HTERT RPE-1 (cell line): ENCODE data around the gene MPV17L2.

Experiments used
- in situ Hi-C: fragments of 300-500 bp; cut with MboI; formaldehyde crosslinking; loops from 4 replicates; pipeline ENCODE4 v1.14.3; 2020; ENCODE audit warnings: low sequenced_read_pairs

Gene MPV17L2

DNA sequence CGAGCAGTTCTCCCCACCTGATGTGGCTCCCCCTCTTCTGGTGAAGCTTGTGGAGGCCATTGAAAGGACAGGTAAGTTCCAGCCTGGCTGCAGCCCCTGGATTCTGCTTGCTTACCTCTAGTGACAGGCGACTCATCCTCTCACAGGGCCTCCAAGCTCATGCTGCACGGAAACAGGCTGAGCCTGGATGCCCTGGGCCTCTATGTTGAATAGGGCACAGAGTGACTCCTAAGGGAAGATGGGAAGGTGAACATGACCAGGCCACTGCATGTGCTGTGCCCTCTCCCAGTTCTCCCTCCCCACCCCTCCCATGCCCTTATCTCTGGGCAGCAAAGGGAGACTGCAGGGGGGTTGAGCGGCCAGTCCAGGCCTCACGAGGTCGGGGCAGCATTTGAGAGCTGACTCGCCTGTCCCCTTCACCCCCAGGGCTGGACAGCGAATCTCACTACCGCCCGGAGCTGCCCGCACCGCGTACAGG, 32.5 kb upstream of the MPV17L2 start:
- in situ Hi-C loops = no loop called here

GRCh38 chr19:18160971-18161635, 31.9 kb upstream of the MPV17L2 start:
- in situ Hi-C loops = no loop called here

GRCh38 chr19:18161636-18162002, 31.4 kb upstream of the MPV17L2 start:
- in situ Hi-C loops = no loop called here

GRCh38 chr19:18164072-18164471, 28.9 kb upstream of the MPV17L2 start:
- in situ Hi-C loops = no loop called here

DNA sequence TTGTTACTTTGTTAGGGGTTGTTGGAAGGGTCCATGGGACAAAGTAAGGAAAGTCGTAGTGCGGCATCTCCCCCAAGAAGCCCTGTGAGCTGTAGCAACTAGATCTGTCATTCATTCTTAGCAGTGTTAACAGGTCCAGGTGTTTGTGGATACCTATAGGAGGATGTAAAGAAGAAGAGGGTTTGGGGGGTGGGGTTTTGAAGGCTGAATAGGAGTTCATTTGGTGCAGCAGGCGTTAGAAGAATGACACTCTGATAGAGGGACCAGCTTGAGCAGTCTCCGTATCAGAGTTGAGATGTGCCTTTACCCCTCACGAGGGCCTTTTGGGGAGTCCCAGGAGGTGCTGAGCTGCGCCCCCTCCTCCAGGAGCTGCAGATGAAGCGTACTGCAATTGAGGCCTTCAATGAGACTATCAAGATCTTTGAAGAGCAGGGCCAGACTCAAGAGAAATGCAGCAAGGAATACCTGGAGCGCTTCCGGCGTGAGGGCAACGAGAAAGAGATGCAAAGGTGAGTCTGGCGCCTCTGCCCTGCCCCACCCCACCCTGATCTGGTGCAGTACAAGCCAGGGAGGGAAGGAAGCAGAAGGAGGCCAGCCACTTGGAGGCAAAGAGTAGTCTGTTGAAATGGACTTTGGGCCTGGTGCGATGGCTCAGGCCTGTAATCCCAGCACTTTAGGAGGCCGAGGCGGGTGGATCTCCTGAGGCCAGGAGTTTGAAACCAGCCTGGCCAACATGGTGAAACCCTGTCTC, 27.0 kb upstream of the MPV17L2 start:
- in situ Hi-C loops = no loop called here

- in situ Hi-C loops = no loop called here
Observed at GRCh38 chr19:18167011-18167410, 26.0 kb upstream of the MPV17L2 start.

DNA sequence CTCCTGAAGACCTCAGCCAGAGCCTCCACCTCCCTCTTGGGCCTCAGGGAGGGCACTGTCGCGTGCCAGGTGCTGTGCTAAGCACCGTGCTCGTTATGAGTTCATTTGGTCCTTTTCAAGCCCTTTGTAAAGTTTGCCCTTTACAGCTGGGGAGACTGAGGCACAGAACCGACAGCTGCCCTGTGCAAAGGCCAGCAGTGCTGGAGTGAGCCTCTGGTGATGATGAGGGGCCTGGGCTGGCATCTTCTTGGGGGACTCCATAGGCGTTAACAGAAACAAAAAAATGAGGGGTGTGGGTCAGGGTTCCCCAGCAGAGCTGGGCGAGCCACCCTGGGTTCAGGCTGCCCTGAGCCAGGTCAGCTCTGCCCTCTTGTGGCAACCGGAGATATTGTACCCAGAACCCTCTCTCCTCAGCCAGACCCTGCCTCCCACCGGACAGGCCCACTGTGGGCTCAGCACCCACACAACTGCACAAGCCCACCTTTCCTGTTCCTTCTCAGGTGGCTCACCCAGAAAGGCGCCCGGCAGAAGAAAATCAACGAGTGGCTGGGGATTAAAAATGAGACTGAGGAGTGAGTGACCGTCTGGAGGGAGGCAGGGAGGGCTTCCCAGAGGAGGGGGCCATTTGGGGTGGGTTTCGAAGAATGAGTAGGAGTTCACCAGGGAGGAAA, 24.9 kb upstream of the MPV17L2 start:
- in situ Hi-C loops = no loop called here

- in situ Hi-C loops = no loop called here
Observed at GRCh38 chr19:18168673-18169381, 24.2 kb upstream of the MPV17L2 start.

DNA sequence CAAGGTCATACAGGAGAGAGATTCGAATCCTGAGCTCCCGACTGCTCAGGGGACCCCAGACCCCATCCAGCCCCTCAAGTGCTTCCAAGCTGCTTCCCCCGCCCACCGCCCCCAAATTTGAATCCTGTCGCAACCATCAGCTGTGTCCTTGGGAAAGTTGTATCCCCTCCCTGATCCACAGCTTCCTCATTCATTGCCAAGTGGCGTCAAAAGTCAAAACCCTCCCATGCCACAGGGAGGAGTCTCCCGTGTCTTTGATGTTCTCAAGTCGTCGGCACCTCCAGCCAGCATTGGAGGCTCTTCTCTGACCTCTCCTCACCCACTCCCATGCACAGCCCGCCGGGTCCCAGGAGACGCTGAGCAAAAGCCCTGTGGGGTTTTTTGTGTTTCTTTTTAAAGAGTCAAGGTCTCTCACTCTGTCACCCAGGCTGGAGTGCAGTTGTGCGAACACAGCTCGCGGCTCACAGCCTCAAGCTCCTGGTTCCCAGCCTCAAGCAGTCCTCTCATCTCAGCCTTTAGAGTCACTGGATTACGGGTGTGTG, 22.2 kb upstream of the MPV17L2 start:
- in situ Hi-C loops = no loop called here

DNA sequence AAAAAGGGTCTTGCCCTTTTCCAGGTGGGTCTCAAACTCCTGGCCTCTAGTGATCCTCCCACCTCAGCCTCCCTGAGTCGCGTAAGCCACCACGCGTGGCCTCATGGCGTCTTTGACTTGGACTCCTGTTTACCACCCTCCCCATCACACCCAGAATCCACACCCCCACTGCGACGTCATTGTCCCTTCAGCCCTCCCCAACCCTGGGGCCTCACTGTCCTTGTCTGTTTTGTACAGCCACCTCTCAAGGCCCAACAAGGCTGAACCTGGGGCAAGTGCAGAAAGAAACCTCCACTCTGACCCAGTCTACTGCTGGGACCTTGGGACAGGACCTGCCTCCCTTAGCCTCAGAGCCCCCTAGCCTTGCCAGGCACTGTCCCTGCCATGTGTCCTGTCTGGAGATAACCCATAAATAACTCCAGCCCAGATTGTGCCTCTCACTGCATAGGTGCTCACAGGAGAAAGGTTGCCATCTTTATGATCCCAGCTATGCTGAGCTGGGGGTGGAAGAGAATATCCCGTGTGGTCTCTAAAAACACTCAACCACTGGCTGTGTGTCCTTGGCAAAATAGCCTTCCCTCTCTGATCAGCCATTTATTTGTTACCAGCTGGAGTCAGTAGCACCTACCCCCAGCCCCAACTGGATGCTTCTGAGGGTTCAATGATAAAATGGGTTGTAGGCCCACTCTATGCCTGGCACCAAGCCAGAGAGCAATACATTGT, 21.3 kb upstream of the MPV17L2 start:
- in situ Hi-C loops = no loop called here

DNA sequence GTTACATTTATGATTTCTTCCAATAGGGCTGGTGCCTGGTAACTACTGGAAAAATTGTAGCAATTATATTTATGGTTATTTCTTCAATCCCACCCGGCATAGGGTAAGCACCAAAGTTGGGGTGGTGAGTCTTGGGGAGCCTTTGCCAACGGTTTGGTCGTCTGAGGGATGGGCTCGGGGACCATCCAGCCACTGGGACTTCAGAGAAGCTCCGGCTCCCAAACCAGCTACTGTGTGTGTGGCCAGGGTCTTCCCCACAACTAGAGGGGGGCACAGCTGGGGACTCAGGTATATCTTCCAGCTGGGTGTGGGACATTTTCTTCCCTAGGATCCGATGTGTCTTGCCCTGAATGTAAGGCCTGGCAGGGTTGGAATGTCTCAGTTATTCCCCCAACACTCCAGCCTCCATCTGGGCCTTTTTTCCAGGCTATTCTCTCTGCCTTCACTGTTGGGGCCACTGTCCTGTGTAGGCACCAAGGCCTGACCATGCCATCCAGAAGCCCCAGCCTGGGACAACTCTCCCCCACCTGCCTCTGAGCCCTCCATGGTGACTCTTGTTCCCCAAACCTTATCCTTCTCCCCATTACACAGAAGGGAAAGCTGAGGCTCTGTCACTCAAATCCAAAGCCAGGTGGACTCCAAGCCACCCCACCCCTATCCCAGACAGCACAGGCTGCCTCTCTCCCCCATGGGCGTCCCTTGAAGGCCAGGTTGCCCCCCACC, 20.5 kb upstream of the MPV17L2 start:
- in situ Hi-C loops = no loop called here

DNA sequence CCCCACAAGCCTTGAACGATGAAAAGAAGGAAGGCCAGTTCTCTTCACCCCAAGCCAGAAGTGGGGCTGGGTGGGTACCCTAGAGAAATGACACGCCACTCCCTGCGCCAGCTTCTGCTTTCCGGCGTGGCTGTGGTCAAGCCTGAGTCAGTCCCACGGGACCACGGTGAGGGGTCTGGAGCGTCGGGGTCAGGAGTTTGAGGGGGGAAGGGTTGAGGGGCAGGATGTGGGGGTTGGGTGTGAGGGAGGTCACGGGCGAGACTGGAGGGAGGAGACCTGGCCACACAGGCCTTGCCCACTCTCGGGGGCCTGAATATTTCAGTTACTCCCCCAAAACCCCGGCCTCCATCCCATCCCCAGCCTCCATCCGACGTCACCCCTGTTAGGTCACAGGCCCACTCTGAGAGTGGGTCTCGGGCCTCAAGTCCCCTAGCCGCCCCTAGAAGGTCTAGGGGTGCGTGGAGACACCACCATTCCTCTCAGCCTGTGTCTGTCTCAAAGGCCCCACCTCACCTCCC, 19.9 kb upstream of the MPV17L2 start:
- in situ Hi-C loops = no loop called here

GRCh38 chr19:18173572-18174288, 19.3 kb upstream of the MPV17L2 start, which contains the start of gene IFI30:
Gene IFI30, plus strand, starts transcription at chr19:18173813. Its CDS starts 29 bp downstream, at chr19:18173842.
- in situ Hi-C loops = no loop called here

DNA sequence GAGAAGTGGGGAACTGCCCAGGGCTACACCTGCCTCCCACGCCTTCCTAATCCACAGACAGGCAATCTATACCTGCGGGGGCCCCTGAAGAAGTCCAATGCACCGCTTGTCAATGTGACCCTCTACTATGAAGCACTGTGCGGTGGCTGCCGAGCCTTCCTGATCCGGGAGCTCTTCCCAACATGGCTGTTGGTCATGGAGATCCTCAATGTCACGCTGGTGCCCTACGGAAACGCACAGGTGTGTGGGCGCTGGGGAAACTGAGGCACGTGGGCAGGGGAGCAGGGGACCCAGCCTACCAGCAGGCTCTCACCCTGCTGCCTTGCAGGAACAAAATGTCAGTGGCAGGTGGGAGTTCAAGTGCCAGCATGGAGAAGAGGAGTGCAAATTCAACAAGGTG, 18.0 kb upstream of the MPV17L2 start:
- in situ Hi-C loops = no loop called here

DNA sequence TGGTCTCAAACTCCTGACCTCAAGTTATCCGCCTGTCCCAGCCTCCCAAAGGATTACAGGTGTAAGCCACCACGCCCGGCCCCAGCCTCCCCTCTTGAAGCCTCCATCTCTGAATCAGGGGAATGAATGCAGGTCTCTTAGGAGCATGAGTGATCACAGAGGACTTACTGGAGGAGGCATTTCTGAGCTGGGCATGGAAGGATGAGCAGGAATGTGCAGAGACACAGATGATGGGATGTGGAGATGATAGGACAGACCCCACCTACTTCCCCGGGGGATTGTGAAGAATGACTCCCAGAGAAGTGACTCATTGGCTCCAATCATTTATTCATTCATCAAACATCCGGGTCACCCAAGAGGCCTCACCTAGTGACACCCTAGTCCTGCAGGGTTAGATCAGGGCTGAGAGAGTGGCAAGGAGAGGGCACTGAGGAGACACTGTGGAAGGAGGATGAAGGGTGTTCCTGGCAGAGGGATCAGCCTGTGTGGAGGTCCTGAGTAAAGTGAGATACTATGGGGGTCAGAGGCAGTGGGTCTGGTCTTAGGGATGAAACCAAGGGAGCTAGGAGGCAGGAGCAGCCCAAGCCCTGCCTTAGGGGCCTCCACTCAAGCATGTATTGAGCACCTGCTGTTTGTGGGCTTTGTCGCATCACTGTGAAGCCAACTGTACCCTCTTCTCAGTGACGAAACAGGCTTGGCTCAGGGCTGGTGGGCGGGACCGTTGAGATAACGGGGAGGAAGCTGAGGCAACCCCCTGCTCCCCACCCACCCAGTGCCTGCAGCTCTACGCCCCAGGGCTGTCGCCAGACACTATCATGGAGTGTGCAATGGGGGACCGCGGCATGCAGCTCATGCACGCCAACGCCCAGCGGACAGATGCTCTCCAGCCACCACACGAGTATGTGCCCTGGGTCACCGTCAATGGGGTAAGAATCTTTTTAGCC, 16.4 kb upstream of the MPV17L2 start:
- in situ Hi-C loops = no loop called here

DNA sequence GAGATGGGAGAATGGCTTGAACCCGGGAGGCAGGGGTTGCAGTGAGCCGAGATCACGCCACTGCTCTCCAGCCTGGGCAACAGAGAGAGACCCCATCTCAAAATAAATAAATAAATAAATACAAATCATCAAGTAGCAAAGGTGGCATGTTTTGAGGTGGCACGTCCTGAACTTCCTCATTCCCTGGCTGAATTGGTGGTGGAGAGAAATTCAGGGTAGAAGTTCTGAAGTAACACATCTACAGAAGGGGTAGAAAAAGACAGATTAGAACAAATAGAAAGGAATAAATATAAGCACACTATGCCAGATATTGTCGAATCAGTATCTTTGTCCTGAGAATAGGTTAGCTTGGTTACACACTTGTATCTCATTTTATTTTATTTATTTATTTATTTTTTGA, 13.1 kb upstream of the MPV17L2 start:
- in situ Hi-C loops = no loop called here

DNA sequence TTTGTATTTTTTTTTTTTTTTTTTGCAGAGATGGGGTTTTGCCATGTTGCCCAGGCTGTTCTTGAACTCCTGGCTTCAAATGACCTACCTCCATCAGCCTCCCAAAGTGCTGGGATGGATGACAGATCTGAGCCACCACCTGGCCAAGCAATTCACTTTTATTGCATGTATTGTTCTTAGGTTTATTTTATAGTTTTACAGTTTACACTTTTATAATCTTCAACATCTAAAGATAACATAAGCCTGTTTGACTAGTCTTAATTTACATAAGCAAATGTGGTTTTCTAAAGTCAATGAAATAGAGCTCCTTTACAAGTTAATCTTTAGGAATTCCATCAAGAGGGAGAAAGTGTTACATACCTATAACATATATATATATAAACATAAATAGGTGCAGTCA, 9.5 kb upstream of the MPV17L2 start:
- in situ Hi-C loops = no loop called here

DNA sequence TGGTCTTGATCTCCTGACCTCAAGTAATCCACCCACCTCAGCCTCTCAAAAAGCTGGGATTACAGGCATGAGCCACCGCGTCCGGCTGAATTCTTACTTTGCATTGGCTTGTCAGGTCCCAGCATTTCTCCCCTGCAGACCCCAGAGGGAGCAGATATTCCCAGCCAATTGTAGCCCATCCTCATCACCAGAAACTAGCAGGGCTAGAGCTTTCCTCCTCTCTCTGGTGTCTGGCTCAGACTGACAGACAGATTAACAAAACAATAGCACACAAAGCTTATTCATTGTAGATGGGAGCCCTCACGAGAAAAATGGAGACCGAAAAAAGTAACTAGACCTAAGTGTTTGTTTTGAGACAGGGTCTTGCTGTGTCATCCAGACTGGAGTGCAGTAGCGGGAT, 7.5 kb upstream of the MPV17L2 start:
- in situ Hi-C loops = no loop called here
